NT2/D1 (cell line): ENCODE data around the gene WNT1.
A peak's percentile ranks its signal among the peaks of the same experiment; 100 is the strongest.

ENCODE experiments used
- DNase-seq: peaks from one replicate; pipeline ENCODE4 v3.0.0-alpha.2; 2011; ENCODE audit warnings: low read depth, low spot score
- H3K27me3 ChIP-seq: 2 replicates; pipeline ENCODE4 v1.6.0; 2011; ENCODE audit warnings: mild to moderate bottlenecking; ENCODE audit not compliant: insufficient read length, insufficient read depth
- H3K36me3 ChIP-seq: 2 replicates; pipeline ENCODE4 v1.6.1; 2011; ENCODE audit warnings: mild to moderate bottlenecking, low read length, mixed read lengths; ENCODE audit not compliant: insufficient read depth, insufficient read length
- H3K4me1 ChIP-seq: 2 replicates; pipeline ENCODE4 v1.5.1; 2011; ENCODE audit not compliant: insufficient read depth, insufficient read length
- H3K4me3 ChIP-seq: 2 replicates; pipeline ENCODE4 v1.5.1; 2011; ENCODE audit warnings: low read depth; ENCODE audit not compliant: insufficient read length
- H3K9ac ChIP-seq: 2 replicates; pipeline ENCODE4 v1.6.0; 2011; ENCODE audit warnings: low read depth; ENCODE audit not compliant: insufficient read length
- H3K9me3 ChIP-seq: 2 replicates; pipeline ENCODE4 v1.5.1; 2011; ENCODE audit warnings: mild to moderate bottlenecking, low read length; ENCODE audit not compliant: insufficient read depth
- SUZ12 ChIP-seq: IDR thresholded peaks from 2 replicates; pipeline ENCODE4 v1.6.1; 2011; ENCODE audit not compliant: insufficient read length, insufficient read depth; ENCODE audit errors: extremely low read depth
- YY1 ChIP-seq: IDR thresholded peaks from 2 replicates; pipeline ENCODE4 v1.6.1; 2011; ENCODE audit not compliant: insufficient read length, insufficient read depth
- ZNF274 ChIP-seq: IDR thresholded peaks from 2 replicates; pipeline ENCODE4 v1.6.1; 2011; ENCODE audit warnings: mild to moderate bottlenecking, low read depth, low read length

Gene WNT1

DNA sequence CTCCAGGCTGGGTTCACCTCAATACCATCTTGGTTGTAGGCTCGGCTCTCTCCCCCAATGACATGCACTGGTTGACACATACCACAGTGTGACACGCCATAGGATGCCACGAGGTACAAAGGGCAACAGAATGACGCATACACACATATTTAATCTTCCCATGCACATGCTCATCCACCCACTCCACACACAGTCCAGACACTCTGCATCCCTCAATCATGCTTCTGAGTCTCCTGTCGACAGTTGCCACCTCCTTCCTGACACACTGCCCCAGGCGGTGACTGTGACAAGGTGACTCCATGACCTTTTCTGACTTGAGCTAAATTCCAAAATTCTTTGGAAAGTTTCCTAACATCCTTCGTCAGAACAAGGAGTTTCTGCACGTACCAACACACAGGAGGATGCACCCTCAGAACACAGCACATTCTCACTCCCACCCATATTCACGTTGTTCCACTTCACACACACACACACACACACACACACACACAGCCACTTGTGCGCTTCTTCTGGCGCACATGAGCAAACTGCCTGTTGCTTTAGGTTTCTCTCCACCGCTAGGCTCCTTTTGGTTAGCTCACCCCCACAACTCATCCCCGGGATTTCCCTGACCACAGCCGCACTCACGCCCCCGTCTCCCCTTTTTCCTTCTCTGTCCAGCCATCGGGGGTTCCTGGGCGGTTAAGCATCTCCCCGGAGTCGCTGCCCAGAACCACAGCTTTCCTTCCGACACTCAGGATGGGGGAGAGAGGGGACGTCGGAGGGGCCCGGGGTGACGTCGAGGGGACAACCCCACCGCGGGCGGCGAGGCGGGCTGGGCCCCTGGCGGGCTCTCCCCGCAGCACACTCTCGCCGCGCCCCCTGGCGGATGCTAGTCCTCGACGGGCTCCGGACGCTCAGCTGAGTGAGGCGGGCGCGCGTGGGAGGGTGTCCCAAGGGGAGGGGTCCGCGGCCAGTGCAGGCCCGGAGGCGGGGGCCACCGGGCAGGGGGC, 536 bp upstream of the WNT1 start:
- peak overlapping the region; percentile 6 for H3K9ac ChIP-seq
- no peak for DNase-seq
- H3K36me3 ChIP-seq, result no peaks in the 10 kb centered on the region
- TF ChIP-seq YY1, result no peak
- no peak for TF ChIP-seq SUZ12
- TF ChIP-seq ZNF274, result no peak
- H3K4me1 ChIP-seq, result peaks cover 24% of the 10 kb centered on the region
- H3K9me3 ChIP-seq, result peaks cover 16% of the 10 kb centered on the region; the same call in 1 of the 2 replicates
- peaks cover 75% of the 10 kb centered on the region for H3K27me3 ChIP-seq
- H3K4me3 ChIP-seq, result peak overlapping the region; percentile 43

GRCh38 chr12:48978741-48979601, 849 bp downstream of the WNT1 start:
- Histone ChIP-seq H3K4me1 (peaks cover 24% of the 10 kb centered on the region), H3K4me3 (peak overlapping the region; percentile 43), H3K36me3 (no peaks in the 10 kb centered on the region), H3K27me3 (peaks cover 75% of the 10 kb centered on the region), H3K9me3 (peaks cover 16% of the 10 kb centered on the region; the same call in 1 of the 2 replicates), H3K9ac (peak overlapping the region; percentile 81)
- TF ChIP-seq SUZ12 (peak; percentile 98), YY1 (no peak)
- no peak for DNase-seq

DNA sequence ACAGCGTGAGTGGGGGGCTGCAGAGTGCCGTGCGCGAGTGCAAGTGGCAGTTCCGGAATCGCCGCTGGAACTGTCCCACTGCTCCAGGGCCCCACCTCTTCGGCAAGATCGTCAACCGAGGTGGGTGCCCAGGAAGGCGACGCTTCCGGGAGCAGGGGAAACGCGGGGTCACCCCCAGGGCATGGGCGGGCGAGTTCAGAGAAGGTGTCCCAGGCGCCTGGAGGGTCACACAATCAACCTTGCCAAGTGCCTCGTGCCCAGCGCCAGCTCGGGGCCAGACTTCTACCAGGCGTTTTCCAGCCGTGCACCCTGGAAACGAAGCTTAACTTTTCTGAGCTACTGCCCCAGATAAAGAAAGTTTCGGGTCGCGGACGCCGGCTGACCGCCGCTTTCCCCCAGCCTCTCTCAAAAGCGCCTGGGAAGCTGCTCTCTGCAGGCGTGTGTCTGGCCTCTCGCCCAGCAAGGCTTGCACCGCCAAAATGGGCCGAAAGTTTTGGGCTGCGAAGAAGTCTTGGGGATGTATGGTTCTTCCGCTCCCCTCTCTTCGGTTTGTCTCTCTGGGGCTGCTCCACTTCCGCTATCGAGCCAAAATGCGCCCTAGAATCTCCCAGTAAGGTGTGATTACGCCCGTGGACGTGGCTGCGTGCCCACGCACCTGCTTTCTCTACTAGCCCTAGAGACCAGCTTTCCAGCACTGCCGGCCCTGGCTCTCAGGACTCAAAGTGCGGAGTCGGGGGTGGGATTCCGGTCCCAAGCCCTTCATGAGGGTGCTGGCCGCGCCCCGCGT, 1.7 kb downstream of the WNT1 start:
- peaks cover 16% of the 10 kb centered on the region; the same call in 1 of the 2 replicates for H3K9me3 ChIP-seq
- peak overlapping the region; percentile 74 for H3K9ac ChIP-seq
- peaks cover 24% of the 10 kb centered on the region for H3K4me1 ChIP-seq
- peak; percentile 80 for TF ChIP-seq SUZ12
- no peak for TF ChIP-seq ZNF274
- no peak for TF ChIP-seq YY1
- H3K27me3 ChIP-seq, result peaks cover 80% of the 10 kb centered on the region
- DNase-seq, result no peak
- peak overlapping the region; percentile 43 for H3K4me3 ChIP-seq
- no peaks in the 10 kb centered on the region for H3K36me3 ChIP-seq

DNA sequence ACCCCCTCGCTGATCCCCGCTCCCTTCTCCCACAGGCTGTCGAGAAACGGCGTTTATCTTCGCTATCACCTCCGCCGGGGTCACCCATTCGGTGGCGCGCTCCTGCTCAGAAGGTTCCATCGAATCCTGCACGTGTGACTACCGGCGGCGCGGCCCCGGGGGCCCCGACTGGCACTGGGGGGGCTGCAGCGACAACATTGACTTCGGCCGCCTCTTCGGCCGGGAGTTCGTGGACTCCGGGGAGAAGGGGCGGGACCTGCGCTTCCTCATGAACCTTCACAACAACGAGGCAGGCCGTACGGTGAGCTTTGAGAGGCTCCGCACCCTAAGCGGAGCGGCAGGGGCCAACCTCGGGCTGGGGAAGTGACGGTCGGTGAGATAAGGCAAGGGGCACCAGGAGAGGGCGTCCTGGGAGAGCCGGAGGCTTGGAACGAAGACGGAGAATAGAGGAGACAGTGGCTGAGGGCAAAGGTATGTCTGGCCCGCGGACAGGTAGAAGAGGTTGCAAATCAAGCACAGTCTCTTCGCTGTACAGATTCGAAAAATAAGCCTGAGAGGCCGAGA, 2.3 kb downstream of the WNT1 start:
- H3K4me3 ChIP-seq, result peak overlapping the region; percentile 43
- DNase-seq, result no peak

DNA sequence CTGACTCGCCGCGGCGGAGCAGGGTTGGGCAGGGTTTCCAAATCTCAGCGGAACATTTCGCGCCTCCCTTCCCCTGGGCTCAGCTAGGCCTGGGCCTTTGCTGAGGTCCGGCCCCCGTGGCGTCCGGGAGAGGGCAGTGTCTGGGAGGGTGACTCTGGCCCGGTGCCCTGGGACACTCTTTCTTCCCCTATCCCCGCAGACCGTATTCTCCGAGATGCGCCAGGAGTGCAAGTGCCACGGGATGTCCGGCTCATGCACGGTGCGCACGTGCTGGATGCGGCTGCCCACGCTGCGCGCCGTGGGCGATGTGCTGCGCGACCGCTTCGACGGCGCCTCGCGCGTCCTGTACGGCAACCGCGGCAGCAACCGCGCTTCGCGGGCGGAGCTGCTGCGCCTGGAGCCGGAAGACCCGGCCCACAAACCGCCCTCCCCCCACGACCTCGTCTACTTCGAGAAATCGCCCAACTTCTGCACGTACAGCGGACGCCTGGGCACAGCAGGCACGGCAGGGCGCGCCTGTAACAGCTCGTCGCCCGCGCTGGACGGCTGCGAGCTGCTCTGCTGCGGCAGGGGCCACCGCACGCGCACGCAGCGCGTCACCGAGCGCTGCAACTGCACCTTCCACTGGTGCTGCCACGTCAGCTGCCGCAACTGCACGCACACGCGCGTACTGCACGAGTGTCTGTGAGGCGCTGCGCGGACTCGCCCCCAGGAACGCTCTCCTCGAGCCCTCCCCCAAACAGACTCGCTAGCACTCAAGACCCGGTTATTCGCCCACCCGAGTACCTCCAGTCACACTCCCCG, 3.0 kb downstream of the WNT1 start:
- H3K4me1 ChIP-seq, result peaks cover 29% of the 10 kb centered on the region
- no peak for DNase-seq
- peaks cover 16% of the 10 kb centered on the region; the same call in 1 of the 2 replicates for H3K9me3 ChIP-seq
- H3K9ac ChIP-seq, result peak overlapping the region; percentile 74
- peaks cover 81% of the 10 kb centered on the region for H3K27me3 ChIP-seq
- TF ChIP-seq SUZ12 (no peak), YY1 (no peak), ZNF274 (no peak)
- H3K4me3 ChIP-seq, result peak overlapping the region; percentile 43
- no peaks in the 10 kb centered on the region for H3K36me3 ChIP-seq

More for the DNA sequence above, 2.3 kb downstream of the WNT1 start:
- H3K27me3 ChIP-seq, result peaks cover 86% of the 10 kb centered on the region
- peak overlapping the region; percentile 74 for H3K9ac ChIP-seq
- TF ChIP-seq ZNF274 (no peak), SUZ12 (peak; percentile 76)
- H3K36me3 ChIP-seq, result no peaks in the 10 kb centered on the region
- peaks cover 28% of the 10 kb centered on the region for H3K4me1 ChIP-seq
- H3K9me3 ChIP-seq, result peaks cover 16% of the 10 kb centered on the region; the same call in 1 of the 2 replicates

DNA sequence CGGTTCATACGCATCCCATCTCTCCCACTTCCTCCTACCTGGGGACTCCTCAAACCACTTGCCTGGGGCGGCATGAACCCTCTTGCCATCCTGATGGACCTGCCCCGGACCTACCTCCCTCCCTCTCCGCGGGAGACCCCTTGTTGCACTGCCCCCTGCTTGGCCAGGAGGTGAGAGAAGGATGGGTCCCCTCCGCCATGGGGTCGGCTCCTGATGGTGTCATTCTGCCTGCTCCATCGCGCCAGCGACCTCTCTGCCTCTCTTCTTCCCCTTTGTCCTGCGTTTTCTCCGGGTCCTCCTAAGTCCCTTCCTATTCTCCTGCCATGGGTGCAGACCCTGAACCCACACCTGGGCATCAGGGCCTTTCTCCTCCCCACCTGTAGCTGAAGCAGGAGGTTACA, 3.6 kb downstream of the WNT1 start:
- peak overlapping the region; percentile 43 for H3K4me3 ChIP-seq
- no peak for DNase-seq

More for the DNA sequence above, 3.6 kb downstream of the WNT1 start:
- Histone ChIP-seq H3K36me3 (no peaks in the 10 kb centered on the region), H3K9me3 (peaks cover 16% of the 10 kb centered on the region; the same call in 1 of the 2 replicates), H3K27me3 (peaks cover 81% of the 10 kb centered on the region), H3K4me1 (peaks cover 29% of the 10 kb centered on the region), H3K9ac (no peak overlapping the region)
- no peak for TF ChIP-seq YY1
- TF ChIP-seq SUZ12, result no peak
- no peak for TF ChIP-seq ZNF274
